HG02588 (cell line): ENCODE measurements around the gene SPECC1L.
A peak's percentile ranks its signal among the peaks of the same experiment; 100 is the strongest.

ENCODE experiments used
- ATAC-seq: cut with Tn5 transposase; IDR thresholded peaks from one replicate; pipeline ENCODE4 v1.9.1; 2021; ENCODE audit warnings: mild to moderate bottlenecking, moderate library complexity; ENCODE audit not compliant: unreplicated experiment

The SPECC1L gene

DNA sequence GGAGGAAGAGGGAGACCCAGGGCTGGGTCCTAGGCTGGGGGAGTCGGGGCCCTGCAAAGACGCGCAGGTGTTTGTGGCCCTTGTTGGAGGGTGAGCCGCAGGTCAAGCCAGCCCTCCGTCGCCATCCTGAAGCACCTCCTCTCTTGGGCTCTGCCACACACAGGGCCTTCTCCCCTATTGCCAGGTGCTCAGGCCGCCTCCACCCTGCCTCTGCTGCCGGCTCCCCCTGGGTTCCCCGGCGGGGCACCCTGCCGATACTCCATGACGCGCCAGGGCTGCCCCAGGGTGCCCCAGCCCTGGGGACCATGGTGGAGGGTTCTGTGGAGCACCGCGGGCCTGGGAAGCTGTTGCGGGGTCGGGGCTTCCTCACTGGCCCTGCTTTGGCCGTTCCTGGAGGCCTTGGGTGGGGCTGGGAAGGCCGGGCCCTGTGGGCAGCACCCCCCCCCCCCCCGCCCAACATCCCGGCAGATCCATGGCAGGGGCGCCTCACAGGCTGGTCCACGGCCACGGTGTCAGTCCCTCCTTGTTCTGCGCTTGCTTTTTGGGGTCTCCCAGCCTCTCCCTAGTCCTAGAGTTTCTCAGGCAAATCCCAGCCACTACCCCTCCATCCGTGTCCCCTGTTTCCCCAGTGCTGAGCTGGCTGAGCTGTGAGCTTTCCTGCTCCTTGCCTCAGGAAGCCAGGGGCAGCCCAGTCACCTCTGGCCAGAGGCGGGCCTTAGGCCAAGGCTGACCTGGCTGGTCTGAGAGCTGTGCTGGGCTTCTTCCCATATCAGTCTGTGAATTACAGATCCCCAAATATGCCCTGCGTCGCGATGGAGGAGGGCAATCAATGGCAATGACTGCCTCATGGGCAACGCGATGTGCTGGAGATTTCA, 154.5 kb downstream of the SPECC1L start:
- no peak for ATAC-seq

- ATAC-seq: no peak
Measured at GRCh38 chr22:24426436-24426835, 155.8 kb downstream of the SPECC1L start.

GRCh38 chr22:24426851-24427499, 156.3 kb downstream of the SPECC1L start:
- ATAC-seq: no peak

DNA sequence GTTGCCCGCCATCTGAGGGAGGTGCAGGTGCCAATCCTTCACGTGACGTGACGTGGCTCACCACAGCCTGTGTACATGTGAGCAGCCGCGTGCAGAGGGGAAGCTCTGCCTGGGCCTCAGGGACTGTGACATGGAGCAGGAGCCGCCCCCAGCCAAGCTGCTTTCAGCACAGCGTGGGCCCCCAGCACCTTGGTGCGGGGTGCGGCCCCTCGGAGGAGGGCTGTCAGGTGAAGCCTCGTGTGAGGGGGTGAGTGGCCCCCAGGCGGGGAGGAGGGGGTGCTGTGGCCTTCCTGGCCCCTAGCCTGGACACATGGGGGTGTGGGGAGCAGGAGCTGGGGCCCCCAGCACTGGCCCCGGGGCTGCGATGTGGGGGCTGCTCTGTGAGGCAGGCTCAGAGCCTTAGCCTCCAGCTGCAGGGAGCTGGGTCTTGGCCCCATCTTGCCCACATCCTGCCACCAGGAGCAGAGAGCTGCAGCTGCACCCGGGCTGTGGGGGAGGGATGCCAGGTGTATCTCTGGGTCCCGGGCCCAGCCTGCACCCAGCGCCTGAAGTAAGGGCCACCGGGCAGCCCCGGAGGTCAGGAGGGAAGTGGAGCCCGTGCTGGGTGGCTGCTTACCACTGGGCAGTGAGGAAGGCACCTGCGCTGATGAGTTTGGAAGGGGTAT, 157.0 kb downstream of the SPECC1L start, which contains the start of gene ADORA2A:
TSS of gene ADORA2A (plus strand) at position 100 of the 665 bp plus-strand sequence. CDS start 5,806 bp downstream, outside the sequence.
- ATAC-seq: peak; percentile 42

- no peak for ATAC-seq
Measured at GRCh38 chr22:24428751-24429410, 158.2 kb downstream of the SPECC1L start.

GRCh38 chr22:24429411-24430365, 159.1 kb downstream of the SPECC1L start:
- ATAC-seq: no peak

- ATAC-seq: no peak
Measured at GRCh38 chr22:24430431-24431308, 160.0 kb downstream of the SPECC1L start.

GRCh38 chr22:24431309-24432034, 160.8 kb downstream of the SPECC1L start:
- ATAC-seq: no peak

DNA sequence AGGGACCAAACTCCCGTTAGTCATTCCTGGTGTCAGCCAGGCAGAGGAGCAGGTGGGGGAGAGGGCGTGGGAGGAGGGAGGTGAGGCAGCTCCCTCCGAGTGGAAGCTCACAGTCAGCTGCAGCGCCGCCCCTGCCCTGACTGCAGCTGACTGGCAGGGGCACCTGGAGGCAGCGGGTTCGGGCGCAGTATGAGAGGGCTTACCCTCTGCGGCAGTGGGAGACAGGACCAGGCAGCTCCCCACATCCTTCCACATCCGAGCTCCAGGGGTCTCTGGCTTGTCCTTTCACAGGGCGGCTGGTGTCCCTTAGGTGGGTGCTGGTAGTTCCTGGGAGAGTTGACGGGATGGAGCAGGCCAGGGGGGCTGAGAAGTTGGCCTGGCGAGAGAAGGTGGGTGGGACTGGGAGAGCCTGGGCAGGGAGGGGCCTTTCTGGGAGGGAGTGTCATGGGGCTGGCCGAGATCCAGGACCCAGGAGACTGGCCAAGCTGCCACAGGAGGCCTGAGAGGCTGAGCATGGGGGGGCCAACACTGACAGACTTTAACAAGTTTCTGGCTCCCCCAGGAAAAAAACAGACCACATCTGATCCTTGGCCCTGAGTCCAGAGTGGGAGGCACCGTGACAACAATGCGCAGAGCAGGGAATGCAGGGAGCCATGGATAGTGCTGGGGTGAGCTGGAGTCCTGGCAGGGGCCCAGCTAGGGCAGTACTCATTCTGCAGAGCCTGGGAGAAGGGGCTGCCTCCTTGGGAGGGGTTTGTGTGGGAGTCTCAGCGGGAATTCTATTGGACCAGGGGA, 161.6 kb downstream of the SPECC1L start:
- ATAC-seq: no peak

GRCh38 chr22:24433001-24433827, 162.6 kb downstream of the SPECC1L start:
- ATAC-seq: no peak

DNA sequence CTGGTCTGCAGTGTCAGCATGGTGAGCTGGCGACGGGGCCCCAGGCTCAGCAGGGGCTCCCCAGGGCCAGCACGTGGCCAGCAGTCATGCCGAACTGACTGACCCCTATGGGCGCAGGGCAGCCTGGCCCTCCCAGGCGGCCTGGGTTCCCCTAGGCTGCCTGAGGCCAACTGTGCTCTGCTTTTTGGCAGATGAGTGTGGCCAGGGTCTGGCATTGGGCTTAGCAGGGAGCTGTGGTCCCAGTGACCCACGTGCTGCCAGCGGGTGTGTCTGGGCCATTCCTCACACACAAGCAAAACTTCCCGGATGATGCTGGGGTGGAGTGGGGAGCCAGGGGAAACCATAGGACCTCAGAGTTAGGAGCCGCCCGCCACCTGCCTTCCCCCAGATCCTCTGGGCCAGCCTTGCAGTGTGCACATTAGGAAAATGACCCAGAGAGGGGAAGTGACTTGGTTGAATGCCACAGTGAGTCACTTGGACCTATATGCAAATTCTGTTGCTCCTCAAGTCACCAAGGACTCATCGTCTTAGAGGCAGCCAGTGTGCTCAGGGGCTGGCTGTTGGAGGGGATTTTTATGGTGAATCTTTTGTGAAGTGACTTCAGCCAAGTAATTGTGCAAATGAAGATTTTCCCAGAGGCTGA, 163.3 kb downstream of the SPECC1L start:
- peak; percentile 61 for ATAC-seq

DNA sequence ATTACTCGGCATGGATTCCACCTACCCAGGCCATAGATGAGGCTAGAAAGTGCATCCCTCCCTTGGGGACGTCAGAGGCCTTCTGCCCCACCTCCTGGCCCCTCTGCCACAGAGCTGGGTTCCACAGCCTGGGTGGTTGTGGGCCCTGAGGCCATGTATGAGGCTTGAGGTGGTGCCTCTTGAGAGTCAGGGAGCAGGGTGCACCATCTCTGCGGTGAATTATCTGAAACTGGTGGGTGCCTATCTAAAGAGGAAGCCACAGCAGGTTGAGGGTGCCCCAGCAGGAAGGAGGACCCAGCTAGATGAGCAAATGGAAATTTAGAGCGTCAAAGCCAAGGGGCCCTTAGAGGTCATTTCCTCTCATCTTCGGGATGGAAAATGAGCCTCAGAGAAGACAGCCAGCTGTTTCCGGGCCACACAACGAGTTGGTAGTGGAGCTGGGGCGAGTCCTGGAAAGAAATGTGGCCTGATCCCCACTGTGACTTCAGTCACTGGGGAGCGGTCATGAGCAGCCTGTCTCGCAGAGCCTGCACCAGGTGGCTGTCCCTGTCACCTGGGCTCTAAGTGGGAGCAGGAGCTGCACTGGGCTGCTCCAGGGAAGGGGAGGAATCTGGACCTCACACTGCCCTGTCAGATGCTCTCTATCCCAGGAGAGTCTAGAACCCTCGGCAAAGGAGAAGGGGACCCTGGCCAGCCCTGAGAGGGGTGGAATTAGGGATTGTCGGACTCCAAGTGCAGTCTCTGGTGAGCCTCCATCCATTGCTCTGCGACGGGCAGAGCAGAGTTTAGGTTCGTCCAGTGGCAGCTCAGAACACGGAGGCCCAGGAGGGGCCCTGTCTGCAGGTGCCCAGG, 164.1 kb downstream of the SPECC1L start:
- peak; percentile 46 for ATAC-seq

- ATAC-seq: no peak
Measured at GRCh38 chr22:24435323-24435645, 164.7 kb downstream of the SPECC1L start.

DNA sequence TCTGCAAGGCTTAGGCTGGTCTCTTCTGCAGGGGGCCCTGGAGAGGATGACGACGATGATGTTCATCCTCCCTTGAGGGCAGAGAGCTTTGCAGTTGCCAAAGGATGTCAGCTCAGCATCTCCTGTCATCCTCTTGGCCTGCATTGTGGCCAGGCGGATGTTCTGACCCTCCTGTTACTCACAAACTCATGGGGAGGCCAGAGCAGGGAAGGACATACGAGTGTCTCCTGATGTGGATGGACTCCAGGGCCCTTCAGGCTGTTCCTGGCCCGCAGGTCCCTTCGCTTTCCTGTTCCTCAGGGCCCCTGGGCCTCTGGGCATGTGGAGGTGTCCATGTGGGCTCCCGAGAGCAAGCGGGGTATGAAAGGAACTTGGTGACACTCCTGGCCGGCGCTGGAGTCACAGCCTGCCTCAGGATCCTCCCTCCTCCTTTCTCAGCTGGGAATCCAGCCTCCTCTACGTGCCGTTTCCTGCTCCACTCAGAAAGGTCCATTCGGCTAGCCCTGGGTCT, 165.3 kb downstream of the SPECC1L start:
- ATAC-seq: no peak

GRCh38 chr22:24436553-24436952, 165.9 kb downstream of the SPECC1L start:
- no peak for ATAC-seq
